LNCaP clone FGC (cell line): ENCODE results near the gene KLHL11.

Source experiments
- DNase-seq: peaks from one replicate; pipeline ENCODE4 v3.0.0-alpha.2; 2011; ENCODE audit warnings: low read depth
- H3K4me3 ChIP-seq: 2 replicates; pipeline ENCODE4 v1.5.1; 2011; ENCODE audit warnings: mild to moderate bottlenecking, low read depth, low read length, control low read depth
- TF ChIP-seq, protein P1 (sequence below): IDR thresholded peaks from 2 replicates; pipeline ENCODE4 v1.5.1; 2012; ENCODE audit warnings: mild to moderate bottlenecking; ENCODE audit not compliant: control insufficient read depth, insufficient read depth; ENCODE audit errors: extremely low read depth

Gene KLHL11

DNA sequence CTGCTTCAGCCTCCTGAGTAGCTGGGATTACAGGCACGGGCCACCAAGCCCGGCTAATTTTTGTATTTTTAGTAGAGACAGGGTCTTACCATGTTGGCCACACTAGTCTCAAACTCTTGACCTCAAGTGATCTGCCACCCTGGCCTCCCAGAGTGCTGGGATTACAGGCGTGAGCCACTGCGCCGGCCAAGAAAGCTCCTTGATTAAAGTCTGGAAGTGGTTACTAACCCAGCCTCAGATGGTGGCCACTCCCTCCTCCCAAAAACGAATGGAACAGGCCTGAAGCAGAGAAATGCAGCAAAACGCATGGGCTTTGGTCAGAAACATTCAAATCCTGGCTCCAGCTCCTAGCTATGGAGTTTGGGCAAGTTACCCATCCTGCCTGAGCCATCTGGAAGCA, 41.1 kb downstream of the KLHL11 start:
- H3K4me3 ChIP-seq: no peak overlapping the region
- TF ChIP-seq, protein P1, sequence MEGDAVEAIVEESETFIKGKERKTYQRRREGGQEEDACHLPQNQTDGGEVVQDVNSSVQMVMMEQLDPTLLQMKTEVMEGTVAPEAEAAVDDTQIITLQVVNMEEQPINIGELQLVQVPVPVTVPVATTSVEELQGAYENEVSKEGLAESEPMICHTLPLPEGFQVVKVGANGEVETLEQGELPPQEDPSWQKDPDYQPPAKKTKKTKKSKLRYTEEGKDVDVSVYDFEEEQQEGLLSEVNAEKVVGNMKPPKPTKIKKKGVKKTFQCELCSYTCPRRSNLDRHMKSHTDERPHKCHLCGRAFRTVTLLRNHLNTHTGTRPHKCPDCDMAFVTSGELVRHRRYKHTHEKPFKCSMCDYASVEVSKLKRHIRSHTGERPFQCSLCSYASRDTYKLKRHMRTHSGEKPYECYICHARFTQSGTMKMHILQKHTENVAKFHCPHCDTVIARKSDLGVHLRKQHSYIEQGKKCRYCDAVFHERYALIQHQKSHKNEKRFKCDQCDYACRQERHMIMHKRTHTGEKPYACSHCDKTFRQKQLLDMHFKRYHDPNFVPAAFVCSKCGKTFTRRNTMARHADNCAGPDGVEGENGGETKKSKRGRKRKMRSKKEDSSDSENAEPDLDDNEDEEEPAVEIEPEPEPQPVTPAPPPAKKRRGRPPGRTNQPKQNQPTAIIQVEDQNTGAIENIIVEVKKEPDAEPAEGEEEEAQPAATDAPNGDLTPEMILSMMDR: no peak
- no peak for DNase-seq

DNA sequence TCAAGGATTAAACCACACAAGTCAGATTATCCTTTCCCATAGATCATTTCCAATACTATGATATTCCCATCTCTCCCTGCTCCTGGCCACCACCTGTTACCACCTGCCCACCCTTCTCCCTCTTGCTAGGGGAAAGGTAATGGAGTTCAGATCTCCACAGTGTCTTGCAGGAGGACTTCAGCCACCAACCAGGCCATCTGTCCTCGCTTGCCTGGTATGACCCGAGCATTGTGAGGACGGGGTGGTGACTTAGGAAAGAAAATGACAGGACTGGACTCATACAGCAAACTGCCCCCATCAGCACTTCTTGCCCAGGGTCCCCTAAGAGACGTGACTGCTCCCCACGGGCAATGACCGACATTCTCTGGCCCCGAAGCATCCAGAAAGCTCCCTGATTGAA, 41.6 kb downstream of the KLHL11 start:
- TF ChIP-seq, protein P1: no peak
- DNase-seq: no peak
- H3K4me3 ChIP-seq: no peak overlapping the region

DNA sequence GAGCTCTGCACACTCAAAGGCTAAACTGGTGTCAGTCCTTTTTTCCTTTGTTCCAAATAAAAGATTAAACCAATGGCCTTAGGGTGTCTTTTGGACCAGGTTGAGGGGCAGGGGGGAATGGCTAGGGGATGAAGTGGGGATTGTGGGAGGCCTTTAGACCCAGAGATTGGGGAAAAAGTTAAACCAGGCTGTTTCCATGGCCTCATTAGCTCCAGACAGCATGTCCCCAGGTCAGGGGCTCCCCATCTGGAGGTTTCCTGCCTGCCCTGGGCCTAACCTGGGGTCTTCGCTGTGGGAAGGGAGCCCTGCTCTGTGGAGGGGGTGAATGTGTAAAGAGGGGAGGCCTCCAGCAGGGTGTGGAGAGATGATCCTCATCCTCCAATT, 42.1 kb downstream of the KLHL11 start:
- no peak overlapping the region for H3K4me3 ChIP-seq
- TF ChIP-seq, protein P1: no peak
- no peak for DNase-seq

DNA sequence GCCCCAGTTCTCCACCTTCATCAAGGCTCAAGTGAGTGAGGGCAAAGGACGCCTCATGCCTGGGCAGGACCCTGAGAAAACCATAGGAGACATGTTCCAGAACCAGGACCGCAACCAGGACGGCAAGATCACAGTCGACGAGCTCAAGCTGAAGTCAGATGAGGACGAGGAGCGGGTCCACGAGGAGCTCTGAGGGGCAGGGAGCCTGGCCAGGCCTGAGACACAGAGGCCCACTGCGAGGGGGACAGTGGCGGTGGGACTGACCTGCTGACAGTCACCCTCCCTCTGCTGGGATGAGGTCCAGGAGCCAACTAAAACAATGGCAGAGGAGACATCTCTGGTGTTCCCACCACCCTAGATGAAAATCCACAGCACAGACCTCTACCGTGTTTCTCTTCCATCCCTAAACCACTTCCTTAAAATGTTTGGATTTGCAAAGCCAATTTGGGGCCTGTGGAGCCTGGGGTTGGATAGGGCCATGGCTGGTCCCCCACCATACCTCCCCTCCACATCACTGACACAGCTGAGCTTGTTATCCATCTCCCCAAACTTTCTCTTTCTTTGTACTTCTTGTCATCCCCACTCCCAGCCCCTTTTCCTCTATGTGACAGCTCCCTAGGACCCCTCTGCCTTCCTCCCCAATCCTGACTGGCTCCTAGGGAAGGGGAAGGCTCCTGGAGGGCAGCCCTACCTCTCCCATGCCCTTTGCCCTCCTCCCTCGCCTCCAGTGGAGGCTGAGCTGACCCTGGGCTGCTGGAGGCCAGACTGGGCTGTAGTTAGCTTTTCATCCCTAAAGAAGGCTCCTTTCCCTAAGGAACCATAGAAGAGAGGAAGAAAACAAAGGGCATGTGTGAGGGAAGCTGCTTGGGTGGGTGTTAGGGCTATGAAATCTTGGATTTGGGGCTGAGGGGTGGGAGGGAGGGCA, 42.7 kb downstream of the KLHL11 start:
- TF ChIP-seq, protein P1: no peak
- no peak for DNase-seq
- no peak overlapping the region for H3K4me3 ChIP-seq

DNA sequence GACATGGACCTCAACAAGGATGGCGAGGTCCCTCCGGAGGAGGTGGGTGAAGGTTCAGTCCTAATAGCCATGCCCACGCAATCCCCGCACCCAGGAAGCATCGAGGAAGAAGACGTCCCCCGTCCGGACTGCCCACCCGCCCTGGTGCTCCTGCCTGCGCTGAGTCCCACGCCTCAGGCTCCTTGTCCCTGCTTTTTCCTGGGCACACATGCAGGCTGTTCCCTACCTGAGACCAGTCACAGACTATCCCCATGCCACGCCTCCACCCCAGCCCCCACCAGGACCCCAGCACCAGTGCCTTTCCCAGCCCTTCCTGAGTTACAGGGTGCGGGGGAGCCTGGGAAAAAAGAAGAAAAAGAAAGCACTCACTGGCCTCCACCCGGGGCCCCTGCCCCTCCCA, 43.4 kb downstream of the KLHL11 start:
- no peak for DNase-seq
- TF ChIP-seq, protein P1: no peak
- no peak overlapping the region for H3K4me3 ChIP-seq

DNA sequence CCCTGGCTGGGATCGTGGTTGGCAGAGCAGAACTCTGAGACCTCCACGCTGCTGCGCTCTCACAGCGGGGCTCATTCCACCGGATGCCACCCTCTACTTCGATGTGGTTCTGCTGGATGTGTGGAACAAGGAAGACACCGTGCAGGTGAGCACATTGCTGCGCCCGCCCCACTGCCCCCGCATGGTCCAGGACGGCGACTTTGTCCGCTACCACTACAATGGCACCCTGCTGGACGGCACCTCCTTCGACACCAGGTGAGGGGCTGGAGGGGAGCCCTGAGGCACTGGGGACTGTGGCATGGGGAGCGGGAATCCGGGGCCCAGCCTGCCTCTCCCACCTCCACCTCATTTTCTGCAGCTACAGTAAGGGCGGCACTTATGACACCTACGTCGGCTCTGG, 47.2 kb downstream of the KLHL11 start:
- no peak overlapping the region for H3K4me3 ChIP-seq
- no peak for DNase-seq
- TF ChIP-seq, protein P1: no peak
